Stimulated activated CD4-positive, alpha-beta T cell treated with anti-CD3 and anti-CD28 coated beads, TNF-alpha, amount 100 ng/mL, for 1 hour (primary cell): ENCODE measurements around the gene MS4A4A.

Source experiments
- DNase-seq, 3 donors: peaks; one replicate each; pipeline ENCODE4 v3.0.0-alpha.2; 2020; ENCODE audit warnings: low read depth in 3 of 3, low spot score in 1 of 3

MS4A4A gene

DNA sequence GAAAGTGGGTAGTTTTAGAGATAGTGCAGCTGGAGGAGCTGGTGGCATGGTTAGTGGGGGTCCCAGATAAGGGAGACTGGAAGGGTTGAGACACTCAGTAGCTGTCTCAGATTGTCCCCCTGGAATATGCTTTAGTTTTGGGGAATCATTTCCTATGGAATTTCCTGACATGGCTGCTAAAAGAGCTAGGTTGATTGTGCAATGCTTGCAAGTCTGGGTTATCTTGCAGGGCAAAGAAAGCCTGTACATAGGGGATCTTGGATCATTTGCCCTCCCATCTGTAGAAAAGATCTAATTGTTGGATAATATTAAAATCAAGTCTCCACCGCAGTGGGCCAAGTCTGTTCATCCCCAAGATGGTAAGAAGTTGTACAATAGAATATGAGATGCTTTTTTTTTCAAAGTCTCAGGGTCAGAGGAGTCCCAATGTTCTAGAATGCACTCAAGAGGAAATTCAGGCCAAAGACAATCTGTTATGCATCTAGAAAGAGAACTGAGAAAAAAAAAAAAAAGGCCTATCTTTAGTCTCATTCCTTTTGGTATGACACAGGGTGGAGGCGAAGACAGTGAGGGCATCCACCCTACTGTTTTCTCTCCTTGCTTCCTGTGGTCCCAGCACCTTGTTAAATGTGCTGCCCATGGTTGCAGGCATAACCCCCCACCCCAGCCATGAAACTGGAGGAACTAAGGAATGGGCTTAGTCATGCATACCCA, 66.8 kb downstream of the MS4A4A start:
- DNase-seq, result no peak

DNA sequence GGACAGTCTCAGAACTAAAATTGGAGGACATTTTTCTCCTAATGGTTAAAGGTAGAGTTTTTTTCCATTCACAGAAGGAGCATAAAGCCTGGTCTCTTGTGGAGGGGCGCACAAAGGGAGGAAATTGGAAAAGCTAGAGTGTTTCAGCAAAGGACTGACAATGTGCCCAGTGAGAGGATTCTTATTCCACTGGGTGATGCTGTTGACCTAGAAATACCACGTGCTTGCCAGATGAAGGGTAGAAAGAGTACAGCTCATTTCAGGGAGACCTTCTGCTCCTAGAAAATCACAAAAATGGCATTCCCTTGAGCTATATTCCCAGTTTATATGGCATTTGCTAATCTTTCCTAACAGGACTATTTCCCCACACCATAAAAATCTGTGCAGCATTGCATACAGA, 67.7 kb downstream of the MS4A4A start:
- no peak for DNase-seq

DNA sequence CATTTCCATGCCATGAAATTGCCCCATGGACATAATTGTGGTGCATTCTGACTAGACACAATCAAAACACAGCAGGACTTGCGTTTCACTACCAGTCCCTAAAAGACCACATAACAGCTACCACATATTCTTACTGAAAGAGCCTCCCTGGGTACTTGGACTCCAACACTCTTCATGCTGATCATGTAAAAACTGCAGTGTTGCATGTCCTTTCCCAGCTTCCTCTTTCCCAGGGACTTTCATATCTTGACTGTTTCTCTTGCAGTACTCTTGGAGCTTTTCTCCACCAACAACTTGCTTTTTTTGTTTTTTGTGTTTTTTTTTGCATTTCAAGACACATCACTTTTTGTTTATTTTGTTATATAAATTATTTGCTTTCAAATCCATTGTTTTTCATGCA, 69.5 kb downstream of the MS4A4A start:
- DNase-seq, result no peak

DNA sequence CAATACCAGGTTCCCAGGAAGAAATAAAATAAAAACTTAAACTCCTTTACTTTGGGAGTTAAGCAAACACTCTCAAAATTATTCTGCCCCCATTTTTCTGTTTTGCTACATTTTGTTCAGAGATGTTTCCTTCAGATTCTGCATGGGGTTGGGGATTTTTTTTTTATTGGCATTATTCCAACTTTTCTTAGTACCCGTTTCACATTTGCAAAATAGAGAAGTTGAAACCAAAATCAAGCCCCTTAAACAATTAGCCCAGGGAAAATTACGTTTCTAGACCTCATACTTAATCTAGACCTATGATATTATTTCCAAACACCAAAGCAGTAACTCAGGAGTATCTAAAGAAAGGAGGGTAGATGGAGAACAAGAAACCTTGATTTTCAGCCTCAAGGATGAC, 77.3 kb downstream of the MS4A4A start:
- no peak for DNase-seq
